Neuron (in vitro differentiated cells): ENCODE data around the gene ZNF726.
"Not testable (repeated sequence)": the region's sequence is repeated elsewhere in the genome, so short reads cannot be mapped to it uniquely, and the experiment has no call there.

Experiments used
- H2AFZ ChIP-seq: one replicate; pipeline ENCODE4 v1.6.1; 2013; ENCODE audit warnings: low read depth, mild to moderate bottlenecking, inconsistent platforms, low read length, moderate library complexity
- H3K27me3 ChIP-seq: one replicate; pipeline ENCODE4 v1.6.1; 2013; ENCODE audit warnings: low read length; ENCODE audit not compliant: insufficient read depth
- H3K36me3 ChIP-seq: one replicate; pipeline ENCODE4 v1.6.1; 2013; ENCODE audit warnings: low read length; ENCODE audit not compliant: insufficient read depth
- H3K4me1 ChIP-seq: one replicate; pipeline ENCODE4 v1.6.1; 2013; ENCODE audit warnings: low read length; ENCODE audit not compliant: insufficient read depth
- H3K4me3 ChIP-seq: 2 replicates; pipeline ENCODE4 v1.5.1; 2013; ENCODE audit warnings: mild to moderate bottlenecking, low read length, moderate library complexity
- H3K9me3 ChIP-seq: one replicate; pipeline ENCODE4 v1.6.1; 2013; ENCODE audit warnings: low read length

ZNF726 gene

DNA sequence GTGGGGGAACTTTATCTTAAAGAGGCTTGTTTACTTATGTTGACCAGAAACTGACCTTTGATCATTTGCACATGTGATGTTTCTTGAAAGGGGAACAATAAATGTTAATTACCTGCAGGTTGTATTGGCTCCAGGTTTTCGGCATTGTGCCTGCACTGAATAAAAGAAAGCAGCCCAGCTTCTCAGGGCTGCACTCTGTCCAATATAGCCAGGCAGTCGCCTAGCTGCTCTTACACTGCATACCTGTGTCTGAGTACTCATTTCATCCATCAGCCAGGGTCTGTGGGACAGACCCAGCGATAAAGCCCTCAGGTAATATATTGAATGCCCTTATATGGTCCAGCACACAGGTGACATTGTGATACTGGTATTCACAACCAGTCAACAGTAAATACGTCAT, 8.9 kb upstream of the ZNF726 start:
- Histone ChIP-seq H3K9me3 (no peaks in the 10 kb centered on the region), H3K4me3 (no peak overlapping the region), H3K27me3 (no peaks in the 10 kb centered on the region), H3K4me1 (no peaks in the 10 kb centered on the region), H3K36me3 (no peaks in the 10 kb centered on the region), H2AFZ (no peak overlapping the region)

DNA sequence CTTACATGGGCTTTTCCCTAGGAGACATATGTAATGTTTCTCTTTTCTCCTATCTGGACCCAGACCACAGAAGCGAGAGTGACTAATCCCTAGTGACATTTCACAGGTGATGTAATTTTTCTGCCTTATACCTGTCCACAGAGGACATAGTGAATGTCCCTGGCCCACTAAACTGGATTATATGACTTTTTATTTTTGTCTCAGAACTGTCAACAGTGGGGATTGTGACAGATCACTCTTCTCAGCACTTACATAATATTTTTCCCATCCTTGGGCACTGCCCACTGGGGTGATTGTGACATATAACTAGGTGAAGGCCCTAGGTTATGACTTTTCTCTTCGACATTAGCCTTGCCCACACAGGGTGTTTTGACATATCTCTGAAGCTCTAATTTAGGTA, 7.9 kb upstream of the ZNF726 start:
- H3K36me3 ChIP-seq, result no peaks in the 10 kb centered on the region
- H3K9me3 ChIP-seq, result no peaks in the 10 kb centered on the region
- H3K4me1 ChIP-seq, result no peaks in the 10 kb centered on the region
- no peaks in the 10 kb centered on the region for H3K27me3 ChIP-seq
- no peak overlapping the region for H2AFZ ChIP-seq
- H3K4me3 ChIP-seq, result no peak overlapping the region

DNA sequence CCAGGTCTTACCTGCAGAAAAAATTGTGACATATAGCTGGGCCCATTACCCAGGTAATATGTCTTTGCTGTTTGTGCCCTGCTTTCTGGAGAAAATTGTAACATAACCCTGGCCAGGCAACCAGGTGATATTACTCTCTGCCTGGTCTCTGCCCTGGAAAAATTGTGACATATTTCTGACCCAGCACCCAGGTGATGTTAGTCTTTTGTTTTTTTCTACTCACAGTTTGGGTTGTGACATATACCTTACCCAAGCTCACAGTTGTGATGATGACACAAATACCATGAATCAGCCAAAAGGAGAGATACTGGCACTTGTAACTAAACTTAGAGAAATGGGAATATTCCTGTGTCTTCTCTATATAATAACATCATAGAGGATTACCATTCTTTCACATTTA, 6.5 kb upstream of the ZNF726 start:
- H3K4me3 ChIP-seq, result no peak overlapping the region
- H3K27me3 ChIP-seq, result no peaks in the 10 kb centered on the region
- H3K36me3 ChIP-seq, result no peaks in the 10 kb centered on the region
- no peaks in the 10 kb centered on the region for H3K9me3 ChIP-seq
- H2AFZ ChIP-seq, result no peak overlapping the region
- no peaks in the 10 kb centered on the region for H3K4me1 ChIP-seq

DNA sequence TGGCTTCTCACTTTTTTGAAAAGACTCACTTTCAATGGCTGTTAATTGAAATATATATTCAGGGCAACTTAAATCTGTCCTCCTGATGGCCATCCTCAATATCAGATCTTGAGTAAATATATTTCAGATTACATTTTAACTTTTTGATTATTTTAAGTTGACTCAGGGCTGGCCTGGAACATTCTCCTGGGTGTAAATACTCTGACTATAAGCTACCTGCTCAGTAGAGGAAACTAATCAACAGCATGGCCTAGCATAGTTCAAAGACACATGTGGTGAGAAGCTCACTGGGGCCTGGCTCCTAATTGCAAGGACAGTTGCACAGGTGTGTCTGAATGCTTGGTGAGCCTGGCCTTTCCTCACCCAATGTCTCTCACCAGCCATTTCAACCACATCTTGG, 5.5 kb upstream of the ZNF726 start:
- Histone ChIP-seq H3K36me3 (no peaks in the 10 kb centered on the region), H3K4me1 (no peaks in the 10 kb centered on the region), H3K9me3 (no peaks in the 10 kb centered on the region), H3K4me3 (no peak overlapping the region), H2AFZ (no peak overlapping the region), H3K27me3 (no peaks in the 10 kb centered on the region)

DNA sequence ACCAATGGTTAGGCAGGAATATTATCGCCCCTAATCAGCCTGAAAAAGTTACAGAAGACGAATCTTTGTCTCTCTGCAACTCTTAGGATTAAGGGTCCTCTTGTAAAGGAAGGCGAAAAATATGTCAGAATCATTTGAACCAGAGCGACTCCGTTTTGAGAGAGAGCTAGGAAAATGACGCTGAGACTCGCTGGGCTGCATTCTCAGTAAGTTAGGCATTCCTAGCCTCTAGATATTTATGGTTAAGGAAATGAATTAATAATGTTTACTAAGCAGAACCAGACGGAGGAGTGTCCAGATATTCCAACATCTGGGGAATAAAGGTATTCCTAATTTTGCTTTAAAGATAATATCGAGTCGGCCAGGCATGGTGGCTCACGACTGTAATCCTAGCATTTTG, 755 bp upstream of the ZNF726 start:
- Histone ChIP-seq H3K27me3 (no peaks in the 10 kb centered on the region), H3K4me1 (no peaks in the 10 kb centered on the region), H2AFZ (no peak overlapping the region), H3K4me3 (no peak overlapping the region), H3K36me3 (no peaks in the 10 kb centered on the region), H3K9me3 (no peaks in the 10 kb centered on the region)

DNA sequence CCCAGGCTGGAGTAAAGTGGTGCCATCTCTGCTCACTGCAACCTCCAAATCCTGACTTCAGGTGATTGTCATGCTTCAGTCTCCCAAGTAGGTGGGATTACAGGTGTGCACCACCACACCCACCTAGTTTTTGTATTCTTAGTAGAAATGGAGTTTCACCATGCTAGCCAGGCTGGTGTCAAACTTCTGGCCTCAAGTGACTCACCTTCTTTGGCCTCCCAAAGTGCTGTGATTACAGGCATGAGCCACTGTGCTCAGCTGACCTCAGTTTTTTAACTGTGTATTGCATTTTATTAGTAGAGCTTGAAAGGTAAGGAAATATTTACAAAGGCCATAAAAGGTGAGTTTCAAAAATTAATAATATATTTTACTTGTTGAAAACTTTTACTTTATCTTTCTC, 2.3 kb downstream of the ZNF726 start:
- Histone ChIP-seq H3K9me3 (no peaks in the 10 kb centered on the region), H3K36me3 (no peaks in the 10 kb centered on the region), H3K27me3 (no peaks in the 10 kb centered on the region), H3K4me1 (no peaks in the 10 kb centered on the region), H3K4me3 (no peak overlapping the region), H2AFZ (no peak overlapping the region)

DNA sequence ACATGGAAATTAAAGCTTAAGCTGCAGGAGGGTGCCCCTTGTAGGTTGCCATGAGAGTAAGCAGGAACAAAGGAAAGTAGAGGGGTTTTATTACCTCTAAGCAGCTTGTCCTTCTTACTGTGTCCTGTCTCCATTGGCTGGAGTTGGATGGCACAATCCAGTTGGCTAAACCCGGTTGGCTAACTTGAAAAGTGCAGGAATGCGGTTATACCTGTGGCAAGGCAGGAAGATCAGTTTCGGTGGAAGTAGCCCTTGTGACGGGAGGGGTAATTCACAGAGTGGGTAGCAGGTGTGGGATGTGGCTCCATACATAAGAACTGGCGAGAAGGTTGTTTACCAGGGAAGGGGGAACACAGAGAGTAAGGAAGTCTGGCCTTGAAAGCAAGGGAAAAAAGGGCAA, 3.2 kb downstream of the ZNF726 start:
- Histone ChIP-seq H3K27me3 (no peaks in the 10 kb centered on the region), H3K9me3 (no peaks in the 10 kb centered on the region), H3K4me3 (no peak overlapping the region), H3K4me1 (no peaks in the 10 kb centered on the region), H3K36me3 (no peaks in the 10 kb centered on the region), H2AFZ (no peak overlapping the region)

DNA sequence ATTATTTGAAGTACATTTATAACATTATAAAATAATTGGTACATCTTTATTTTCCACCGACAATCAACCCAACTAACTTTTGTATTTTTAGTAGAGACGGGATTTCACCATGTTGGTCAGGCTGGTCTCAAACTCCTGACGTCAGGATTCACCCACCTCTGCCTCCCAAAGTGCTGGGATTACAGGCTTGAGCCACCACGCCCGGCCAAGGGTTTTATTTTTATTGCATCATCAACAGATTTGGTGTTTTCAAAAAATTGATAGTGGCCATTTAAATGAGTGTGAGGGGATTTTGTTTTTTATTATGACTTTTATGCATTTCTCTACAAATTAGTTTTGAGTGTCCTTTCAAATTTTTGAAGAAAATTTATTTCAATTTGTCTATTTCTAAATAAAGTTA, 10.6 kb downstream of the ZNF726 start:
- no peak overlapping the region for H3K4me3 ChIP-seq
- no peaks in the 10 kb centered on the region for H3K36me3 ChIP-seq
- H3K9me3 ChIP-seq, result no peaks in the 10 kb centered on the region
- no peaks in the 10 kb centered on the region for H3K27me3 ChIP-seq
- no peaks in the 10 kb centered on the region for H3K4me1 ChIP-seq
- no peak overlapping the region for H2AFZ ChIP-seq

DNA sequence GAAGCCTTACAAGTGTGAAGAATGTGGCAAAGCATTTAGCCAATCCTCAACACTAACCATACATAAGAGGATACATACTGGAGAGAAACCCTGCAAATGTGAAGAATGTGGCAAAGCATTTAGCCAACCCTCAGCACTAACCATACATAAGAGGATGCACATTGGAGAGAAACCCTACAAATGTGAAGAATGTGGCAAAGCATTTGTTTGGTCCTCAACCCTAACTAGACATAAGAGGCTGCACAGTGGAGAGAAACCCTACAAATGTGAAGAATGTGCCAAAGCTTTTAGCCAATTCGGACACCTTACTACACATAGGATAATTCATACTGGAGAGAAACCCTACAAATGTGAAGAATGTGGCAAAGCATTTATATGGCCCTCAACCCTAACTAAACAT, 18.2 kb downstream of the ZNF726 start:
- no peaks in the 10 kb centered on the region for H3K27me3 ChIP-seq
- H3K9me3 ChIP-seq, result no peaks in the 10 kb centered on the region
- H3K4me3 ChIP-seq, result no peak overlapping the region
- no peaks in the 10 kb centered on the region for H3K36me3 ChIP-seq
- H2AFZ ChIP-seq, result no peak overlapping the region
- no peaks in the 10 kb centered on the region for H3K4me1 ChIP-seq

DNA sequence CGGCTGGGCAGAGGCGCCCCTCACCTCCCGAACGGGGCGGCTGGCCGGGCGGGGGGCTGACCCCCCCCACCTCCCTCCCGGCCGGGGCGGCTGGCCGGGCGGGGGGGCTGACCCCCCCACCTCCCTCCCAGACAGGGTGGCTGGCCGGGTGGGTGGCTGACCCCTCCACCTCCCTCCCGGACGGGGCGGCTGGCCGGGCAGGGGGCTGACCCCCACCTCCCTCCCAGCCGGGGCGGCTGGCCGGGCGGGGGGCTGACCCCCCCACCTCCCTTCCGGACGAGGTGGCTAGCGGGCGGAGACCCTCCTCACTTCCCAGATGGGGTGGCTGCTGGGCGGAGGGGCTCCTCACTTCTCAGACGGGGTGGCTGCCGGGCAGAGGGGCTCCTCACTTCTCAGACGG, 22.3 kb downstream of the ZNF726 start:
- not testable (repeated sequence) for H2AFZ ChIP-seq, H3K36me3 ChIP-seq, H3K27me3 ChIP-seq, H3K9me3 ChIP-seq, H3K4me1 ChIP-seq, H3K4me3 ChIP-seq

DNA sequence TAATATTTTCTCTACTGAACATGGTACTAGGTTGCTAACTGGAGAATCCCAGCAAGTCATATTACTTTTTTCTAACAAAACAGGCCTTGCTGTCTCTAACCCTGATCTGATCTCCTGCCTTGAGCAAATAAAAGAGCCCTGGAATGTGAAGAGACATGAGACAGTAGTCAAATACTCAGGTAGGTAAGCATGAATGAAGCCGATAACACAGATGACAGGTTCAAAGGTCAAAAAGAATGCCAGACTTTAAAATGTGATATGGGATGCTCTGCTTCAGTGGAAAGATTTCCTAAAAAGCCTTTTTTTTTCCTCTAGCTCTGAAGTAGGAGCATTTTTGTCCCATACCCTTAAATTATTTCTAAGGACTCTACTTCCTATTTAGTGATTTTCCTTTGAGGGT, 28.7 kb downstream of the ZNF726 start:
- Histone ChIP-seq H3K4me1 (no peaks in the 10 kb centered on the region), H3K27me3 (no peaks in the 10 kb centered on the region), H3K4me3 (no peak overlapping the region), H3K36me3 (no peaks in the 10 kb centered on the region), H3K9me3 (no peaks in the 10 kb centered on the region), H2AFZ (no peak overlapping the region)

DNA sequence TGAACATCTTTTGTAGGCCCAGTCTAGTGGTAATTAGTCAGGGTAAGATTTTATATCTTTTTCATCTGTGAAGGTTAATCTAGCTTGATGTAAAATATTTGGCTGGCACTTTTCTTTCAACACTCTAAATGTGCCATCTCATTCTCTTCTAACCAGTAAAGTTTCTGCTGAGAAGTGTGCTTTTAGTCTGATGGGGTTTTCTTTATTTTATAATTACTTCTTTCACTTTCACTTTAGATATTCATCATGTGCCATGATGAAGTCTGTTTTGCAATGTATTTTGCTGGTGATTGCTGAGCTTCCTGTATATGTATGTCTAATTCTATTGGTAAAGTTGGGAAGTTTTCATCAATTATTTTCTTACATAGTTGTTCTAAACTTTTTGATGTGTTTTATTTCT, 31.9 kb downstream of the ZNF726 start:
- H3K4me1 ChIP-seq, result no peaks in the 10 kb centered on the region
- H3K9me3 ChIP-seq, result no peaks in the 10 kb centered on the region
- H3K4me3 ChIP-seq, result no peak overlapping the region
- H3K27me3 ChIP-seq, result no peaks in the 10 kb centered on the region
- no peak overlapping the region for H2AFZ ChIP-seq
- H3K36me3 ChIP-seq, result no peaks in the 10 kb centered on the region

DNA sequence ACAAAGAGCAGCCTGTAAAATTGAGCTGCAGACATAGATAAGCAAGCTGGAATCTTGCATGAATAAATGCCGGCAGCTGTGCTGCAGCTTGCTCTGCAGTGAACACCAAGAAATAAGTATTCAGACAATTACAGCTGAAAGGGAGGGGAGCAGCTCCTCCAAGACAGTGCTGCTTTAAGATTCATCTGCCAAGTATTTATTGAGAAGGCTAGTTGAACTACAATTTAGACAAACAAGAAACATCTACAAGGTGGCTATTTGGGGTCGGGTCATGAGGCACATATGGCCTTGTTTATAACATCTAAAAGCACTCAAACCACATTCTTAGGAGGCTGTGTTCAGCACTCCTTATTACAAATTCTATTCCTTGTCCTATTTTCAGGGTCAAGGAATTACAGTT, 34.9 kb downstream of the ZNF726 start:
- no peaks in the 10 kb centered on the region for H3K9me3 ChIP-seq
- H3K27me3 ChIP-seq, result no peaks in the 10 kb centered on the region
- H3K4me3 ChIP-seq, result no peak overlapping the region
- no peaks in the 10 kb centered on the region for H3K36me3 ChIP-seq
- no peaks in the 10 kb centered on the region for H3K4me1 ChIP-seq
- no peak overlapping the region for H2AFZ ChIP-seq

DNA sequence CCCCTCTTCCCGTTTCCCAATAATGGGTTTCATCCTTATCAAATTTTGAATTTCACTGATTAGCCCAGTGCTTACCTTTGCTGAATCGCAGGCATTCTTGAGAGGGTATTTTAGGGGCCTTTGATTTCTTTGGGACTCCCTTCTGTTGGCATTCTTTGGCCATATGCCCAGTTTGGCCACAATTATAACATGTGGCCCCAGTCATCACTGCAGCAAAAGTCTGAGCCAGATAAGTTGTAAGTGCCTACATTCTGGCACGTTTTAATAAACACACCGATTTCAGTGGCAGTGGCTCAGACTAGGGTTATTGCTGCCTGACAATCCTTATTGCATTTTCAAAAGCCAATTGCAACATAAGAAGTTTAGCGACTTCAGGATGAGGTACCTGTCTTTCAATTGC, 41.4 kb downstream of the ZNF726 start:
- Histone ChIP-seq H3K4me3 (no peak overlapping the region), H3K36me3 (no peaks in the 10 kb centered on the region), H3K9me3 (peaks cover 1% of the 10 kb centered on the region), H3K27me3 (no peaks in the 10 kb centered on the region), H3K4me1 (no peaks in the 10 kb centered on the region), H2AFZ (no peak overlapping the region)
